ENCODE data around the gene AKAP7. TPM values are rescaled to one million over a fixed set of nuclear protein-coding genes. Genes with fewer than 3 reads are reported as not detected.
A peak's percentile ranks its signal among the peaks of the same experiment; 100 is the strongest.
"Not testable (repeated sequence)": the region's sequence is repeated elsewhere in the genome, so short reads cannot be mapped to it uniquely, and the experiment has no call there.

The AKAP7 gene
- 1 to 10 TPM; 7.8 to 8.8 TPM for total RNA-seq

DNA sequence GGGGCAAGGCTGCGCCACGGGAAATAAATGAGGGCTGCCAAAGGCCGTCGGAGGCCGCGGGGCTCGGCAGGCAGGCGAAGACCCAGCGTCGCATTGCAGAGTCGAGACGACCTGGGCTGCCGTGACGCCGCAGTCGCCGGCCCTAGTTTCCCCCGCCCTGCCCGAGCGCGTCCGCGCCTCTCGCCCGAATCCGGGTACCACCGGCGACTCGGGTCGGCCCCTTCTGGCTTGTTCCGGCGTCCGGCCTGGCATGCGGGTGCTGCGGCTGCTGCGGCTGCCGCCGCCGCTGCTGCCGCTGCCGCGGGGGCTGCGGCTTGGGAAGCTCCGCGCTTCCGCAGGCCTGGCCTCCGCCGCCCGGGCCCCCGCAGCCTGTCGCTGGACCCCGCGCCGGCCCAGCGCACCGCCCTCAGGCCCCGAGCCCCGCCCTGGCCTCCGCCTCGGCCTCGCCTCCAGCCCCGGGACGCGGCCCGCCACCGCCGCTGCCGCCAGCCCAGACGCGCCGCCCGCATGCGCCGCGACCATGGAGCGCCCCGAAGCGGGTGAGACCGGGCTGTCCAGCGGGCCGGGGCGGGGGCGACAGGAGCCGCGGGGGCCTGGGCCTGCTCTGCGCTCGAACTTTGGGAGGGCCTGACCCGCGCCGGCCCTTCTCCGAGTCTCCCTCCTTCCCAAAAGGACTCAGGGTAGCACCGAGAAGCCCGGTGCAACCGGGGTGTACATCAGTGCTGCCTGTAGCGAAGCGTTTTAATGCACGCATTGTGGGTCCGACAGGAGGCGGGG is at the start of gene AKAP7:
TSS of gene AKAP7 (plus strand) at position 224 of the 777 bp plus-strand sequence. CDS start at position 521, 297 bp downstream.
- CTCF ChIA-PET, result no interaction called here
- H3K9me3 Mint-ChIP-seq, result peaks cover 2% of the 10 kb centered on the region
- H3K27ac Mint-ChIP-seq, result peak within 1 kb of the TSS; percentile 99
- peak; percentile 57 for DNase-seq
- peak within 1 kb of the TSS; percentile 87 for H3K4me3 Mint-ChIP-seq
- POLR2A ChIA-PET, result no interaction called here
- peaks cover 3% of the 10 kb centered on the region for H3K36me3 Mint-ChIP-seq (ENCODE audit: low read depth)
- H3K4me1 Mint-ChIP-seq, result peaks cover 18% of the 10 kb centered on the region
- peaks cover 2% of the 10 kb centered on the region for H3K27me3 Mint-ChIP-seq

DNA sequence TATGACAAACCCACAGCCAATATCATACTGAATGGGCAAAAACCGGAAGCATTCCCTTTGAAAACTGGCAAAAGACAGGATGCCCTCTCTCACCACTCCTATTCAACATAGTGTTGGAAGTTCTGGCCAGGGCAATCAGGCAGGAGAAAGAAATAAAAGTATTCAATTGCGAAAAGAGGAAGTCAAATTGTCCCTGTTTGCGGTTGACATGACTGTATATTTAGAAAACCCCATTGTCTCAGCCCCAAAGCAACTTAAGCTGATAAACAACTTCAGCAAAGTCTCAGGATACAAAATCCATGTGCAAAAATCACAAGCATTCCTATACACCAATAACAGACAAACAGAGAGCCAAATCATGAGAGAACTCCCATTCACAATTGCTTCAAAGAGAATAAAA is 44.9 kb upstream of the AKAP7 start:
- H3K27me3 Mint-ChIP-seq; H3K4me1 Mint-ChIP-seq; DNase-seq; POLR2A ChIA-PET; H3K4me3 Mint-ChIP-seq; CTCF ChIA-PET; H3K27ac Mint-ChIP-seq; H3K36me3 Mint-ChIP-seq (ENCODE audit: low read depth): not testable (repeated sequence)
- peaks cover 14% of the 10 kb centered on the region for H3K9me3 Mint-ChIP-seq

- H3K4me3 Mint-ChIP-seq; H3K27me3 Mint-ChIP-seq; H3K36me3 Mint-ChIP-seq (ENCODE audit: low read depth); H3K27ac Mint-ChIP-seq; H3K4me1 Mint-ChIP-seq; H3K9me3 Mint-ChIP-seq; POLR2A ChIA-PET; CTCF ChIA-PET; DNase-seq: not testable (repeated sequence)
Measured at GRCh38 chr6:131091944-131092343, 43.3 kb upstream of the AKAP7 start.

DNA sequence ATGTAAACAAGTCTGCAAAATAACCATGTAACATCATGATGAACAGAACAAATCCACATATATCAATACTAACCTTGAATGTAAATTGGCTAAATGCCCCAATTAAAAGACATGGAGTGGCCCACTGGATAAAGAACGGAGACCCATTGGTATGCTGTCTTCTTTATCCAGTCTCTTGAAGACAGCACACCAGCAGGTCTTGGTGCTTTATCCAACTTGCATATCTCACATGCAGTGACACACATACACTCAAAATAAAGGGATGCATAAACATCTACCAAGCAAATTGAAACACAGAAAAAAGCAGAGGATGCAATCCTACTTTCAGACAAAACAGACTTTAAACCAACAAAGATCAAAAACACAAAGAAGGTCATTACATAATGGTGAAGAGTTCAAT is 41.9 kb upstream of the AKAP7 start:
- Mint-ChIP-seq H3K4me3 (no peak overlapping the region), H3K27me3 (peaks cover 8% of the 10 kb centered on the region), H3K36me3 (ENCODE audit: low read depth) (no peaks in the 10 kb centered on the region), H3K4me1 (no peaks in the 10 kb centered on the region), H3K27ac (no peak overlapping the region), H3K9me3 (peaks cover 9% of the 10 kb centered on the region)
- no peak for DNase-seq
- ChIA-PET CTCF (no interaction called here), POLR2A (no interaction called here)

- no peaks in the 10 kb centered on the region for H3K4me1 Mint-ChIP-seq
- ChIA-PET CTCF (no interaction called here), POLR2A (no interaction called here)
- no peak for DNase-seq
- H3K27me3 Mint-ChIP-seq, result peaks cover 8% of the 10 kb centered on the region
- H3K9me3 Mint-ChIP-seq, result peaks cover 7% of the 10 kb centered on the region
- no peaks in the 10 kb centered on the region for H3K36me3 Mint-ChIP-seq (ENCODE audit: low read depth)
- H3K4me3 Mint-ChIP-seq, result no peak overlapping the region
- no peak overlapping the region for H3K27ac Mint-ChIP-seq
Measured at GRCh38 chr6:131096786-131097185, 38.5 kb upstream of the AKAP7 start.

- no peaks in the 10 kb centered on the region for H3K9me3 Mint-ChIP-seq
- DNase-seq, result no peak
- no peaks in the 10 kb centered on the region for H3K36me3 Mint-ChIP-seq (ENCODE audit: low read depth)
- no peaks in the 10 kb centered on the region for H3K4me1 Mint-ChIP-seq
- no peak overlapping the region for H3K27ac Mint-ChIP-seq
- CTCF ChIA-PET, result no interaction called here
- H3K4me3 Mint-ChIP-seq, result no peak overlapping the region
- POLR2A ChIA-PET, result no interaction called here
- H3K27me3 Mint-ChIP-seq, result peaks cover 4% of the 10 kb centered on the region
Measured at GRCh38 chr6:131101911-131102680, 33.2 kb upstream of the AKAP7 start.

DNA sequence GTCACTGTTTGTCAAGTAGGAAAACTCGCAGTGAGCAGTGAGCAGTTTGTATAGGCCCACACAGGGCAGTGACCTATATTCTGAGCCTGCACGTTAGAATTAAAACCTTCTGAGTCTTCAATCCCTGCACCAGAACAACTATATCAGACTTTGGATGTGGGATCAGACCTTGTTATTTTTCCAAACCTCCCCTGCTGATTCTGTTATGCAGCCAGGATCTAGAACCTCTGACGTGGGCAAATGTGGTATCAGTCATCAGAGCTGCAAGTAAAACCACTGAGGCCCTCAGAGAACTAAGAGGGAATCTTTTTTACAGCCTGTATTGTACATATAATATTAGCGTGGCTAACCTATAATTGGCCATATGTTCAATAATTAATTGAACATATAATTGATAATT is 32.0 kb upstream of the AKAP7 start:
- CTCF ChIA-PET, result no interaction called here

DNA sequence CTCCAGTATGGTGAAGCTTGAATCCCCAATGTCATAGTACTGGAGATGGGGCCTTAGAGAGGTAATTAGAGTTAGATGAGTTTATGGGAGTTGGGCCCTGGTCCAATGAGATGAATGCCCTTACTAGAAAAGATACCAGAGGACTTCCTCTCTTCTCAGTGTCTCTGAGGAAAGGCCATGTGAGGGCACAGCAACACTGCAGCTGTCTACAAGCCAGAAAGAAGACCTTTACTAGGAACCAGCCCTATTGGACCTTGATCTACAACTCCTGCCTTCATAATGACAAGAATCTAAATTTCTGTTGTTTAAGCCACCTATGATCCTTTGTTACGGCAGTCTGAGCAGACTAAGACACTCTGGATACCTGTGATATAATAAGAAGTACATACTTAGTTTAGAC is 31.4 kb upstream of the AKAP7 start:
- Mint-ChIP-seq H3K27me3 (no peaks in the 10 kb centered on the region), H3K4me1 (no peaks in the 10 kb centered on the region), H3K27ac (no peak overlapping the region), H3K9me3 (no peaks in the 10 kb centered on the region), H3K36me3 (ENCODE audit: low read depth) (no peaks in the 10 kb centered on the region), H3K4me3 (no peak overlapping the region)
- ChIA-PET CTCF (no interaction called here), POLR2A (no interaction called here)
- no peak for DNase-seq

More for the DNA sequence above, 32.0 kb upstream of the AKAP7 start:
- no peak overlapping the region for H3K4me3 Mint-ChIP-seq
- no peak for DNase-seq
- no peaks in the 10 kb centered on the region for H3K9me3 Mint-ChIP-seq
- no peaks in the 10 kb centered on the region for H3K4me1 Mint-ChIP-seq
- POLR2A ChIA-PET, result no interaction called here
- H3K27ac Mint-ChIP-seq, result no peak overlapping the region
- H3K36me3 Mint-ChIP-seq (ENCODE audit: low read depth), result no peaks in the 10 kb centered on the region
- no peaks in the 10 kb centered on the region for H3K27me3 Mint-ChIP-seq

- POLR2A ChIA-PET, result no interaction called here
- Mint-ChIP-seq H3K9me3 (no peaks in the 10 kb centered on the region), H3K27ac (no peak overlapping the region), H3K4me1 (no peaks in the 10 kb centered on the region), H3K27me3 (peaks cover 1% of the 10 kb centered on the region), H3K36me3 (ENCODE audit: low read depth) (no peaks in the 10 kb centered on the region), H3K4me3 (no peak overlapping the region)
- no peak for DNase-seq
- CTCF ChIA-PET, result no interaction called here
Measured at GRCh38 chr6:131107151-131107550, 28.1 kb upstream of the AKAP7 start.

GRCh38 chr6:131112249-131112648 is 23.0 kb upstream of the AKAP7 start:
- Mint-ChIP-seq H3K27ac (no peak overlapping the region), H3K36me3 (ENCODE audit: low read depth) (no peaks in the 10 kb centered on the region), H3K27me3 (peaks cover 1% of the 10 kb centered on the region), H3K4me1 (peaks cover 3% of the 10 kb centered on the region), H3K4me3 (no peak overlapping the region), H3K9me3 (no peaks in the 10 kb centered on the region)
- POLR2A ChIA-PET, result no interaction called here
- no peak for DNase-seq
- CTCF ChIA-PET, result interaction anchor here (0.5 kb wide), 1 partner anchor 222 kb away, joined by 3 read pairs; no protein-coding TSS in a partner anchor

DNA sequence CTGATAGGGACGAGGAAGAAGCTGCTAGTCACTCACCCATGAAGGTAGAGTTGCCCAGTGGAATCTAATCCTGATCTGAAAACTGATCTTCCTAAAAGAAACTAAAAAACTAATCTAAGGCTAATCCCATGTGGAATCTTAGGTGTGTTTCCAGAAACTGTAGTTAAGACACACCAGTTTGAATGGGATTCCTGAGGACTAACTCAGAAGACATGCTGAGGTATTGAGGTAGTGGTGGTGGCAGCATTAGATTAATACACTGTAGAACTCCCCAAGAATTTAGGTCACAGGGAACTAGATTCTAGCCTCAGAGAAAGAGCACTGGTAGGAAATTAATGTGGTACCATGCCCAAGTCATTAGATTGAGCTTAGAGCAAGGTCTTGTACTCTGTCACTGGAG is 19.6 kb upstream of the AKAP7 start:
- H3K36me3 Mint-ChIP-seq (ENCODE audit: low read depth), result no peaks in the 10 kb centered on the region
- H3K4me1 Mint-ChIP-seq, result peaks cover 3% of the 10 kb centered on the region
- H3K4me3 Mint-ChIP-seq, result no peak overlapping the region
- POLR2A ChIA-PET, result no interaction called here
- no peaks in the 10 kb centered on the region for H3K27me3 Mint-ChIP-seq
- no peaks in the 10 kb centered on the region for H3K9me3 Mint-ChIP-seq
- CTCF ChIA-PET, result interaction anchor here (2.3 kb wide), 1 partner anchor 230 kb away, joined by 11 read pairs; no protein-coding TSS in a partner anchor
- H3K27ac Mint-ChIP-seq, result no peak overlapping the region
- no peak for DNase-seq

GRCh38 chr6:131116321-131116720 is 18.9 kb upstream of the AKAP7 start:
- no peak for DNase-seq
- H3K9me3 Mint-ChIP-seq, result no peaks in the 10 kb centered on the region
- no peaks in the 10 kb centered on the region for H3K27me3 Mint-ChIP-seq
- H3K27ac Mint-ChIP-seq, result no peak overlapping the region
- H3K36me3 Mint-ChIP-seq (ENCODE audit: low read depth), result no peaks in the 10 kb centered on the region
- POLR2A ChIA-PET, result no interaction called here
- H3K4me3 Mint-ChIP-seq, result no peak overlapping the region
- CTCF ChIA-PET, result interaction anchor here (1.1 to 2.3 kb wide), 2 partner anchors 231 kb away, joined by 6 to 11 read pairs; no protein-coding TSS in a partner anchor
- H3K4me1 Mint-ChIP-seq, result peaks cover 3% of the 10 kb centered on the region

- no peaks in the 10 kb centered on the region for H3K36me3 Mint-ChIP-seq (ENCODE audit: low read depth)
- no peaks in the 10 kb centered on the region for H3K27me3 Mint-ChIP-seq
- H3K27ac Mint-ChIP-seq, result no peak overlapping the region
- H3K4me3 Mint-ChIP-seq, result no peak overlapping the region
- peaks cover 3% of the 10 kb centered on the region for H3K4me1 Mint-ChIP-seq
- H3K9me3 Mint-ChIP-seq, result no peaks in the 10 kb centered on the region
- CTCF ChIA-PET, result interaction anchor here (1.1 kb wide), 1 partner anchor 232 kb away, joined by 6 read pairs; no protein-coding TSS in a partner anchor
- POLR2A ChIA-PET, result no interaction called here
- DNase-seq, result peak; percentile 24
Measured at GRCh38 chr6:131116755-131117360, 18.4 kb upstream of the AKAP7 start.
